Caco-2 (cell line): Measurements from ENCODE around the gene DAB1. TPM values are rescaled to one million over a fixed set of nuclear protein-coding genes. Genes with fewer than 3 reads are reported as not detected.

Experiments used
- BruUV-seq: library from RNA; stranded (reverse); fragments of 400-500 nt; replicated peaks from 2 replicates; lab custom pipeline; 2021; lab: Mats Ljungman, UMichigan
- CTCF ChIA-PET: fragments of 300-600 bp; sonication (Branson Sonifier 250); formaldehyde crosslinking; loops from one replicate; lab custom pipeline; 2022; ENCODE audit warnings: antibody characterized with exemption; lab: Charles Lee
- POLR2A ChIA-PET: fragments of 300-600 bp; sonication (Branson Sonifier 250); formaldehyde crosslinking; loops from one replicate; lab custom pipeline; 2022; ENCODE audit warnings: antibody characterized with exemption; lab: Charles Lee
- DNase-seq, 2 experiments: peaks; one replicate each; pipeline versions ENCODE4 v3.0.0 to v3.0.0-alpha.2; 2020 to 2022
- H3K27me3 ChIP-seq: replicated peaks from 2 replicates; pipeline ENCODE4 v1.6.0; 2011; ENCODE audit warnings: low read length; ENCODE audit not compliant: control insufficient read depth, insufficient read depth
- H3K36me3 ChIP-seq: 2 replicates; pipeline ENCODE4 v1.5.1; 2011; ENCODE audit warnings: low read length; ENCODE audit not compliant: control insufficient read depth, insufficient read depth
- H3K4me1 ChIP-seq: fragments of 250-450 bp; sonication (Bioruptor Pico); 2 replicates; pipeline ENCODE4 v1.5.1; 2020; ENCODE audit warnings: mild to moderate bottlenecking
- H3K4me3 ChIP-seq: 2 replicates; pipeline ENCODE4 v1.5.1; 2011; ENCODE audit warnings: low read depth, mild to moderate bottlenecking, control low read depth, low read length
- H3K9me3 ChIP-seq: fragments of 250-450 bp; sonication (Bioruptor Pico); 2 replicates; pipeline ENCODE4 v1.5.1; 2020; ENCODE audit warnings: mild to moderate bottlenecking, moderate library complexity
- H3K27ac Mint-ChIP-seq: one replicate; pipeline ENCODE4 v1.8.0; 2022; ENCODE audit warnings: mixed read lengths; ENCODE audit not compliant: unreplicated experiment
- H3K27me3 Mint-ChIP-seq: one replicate; pipeline ENCODE4 v1.8.0; 2022; ENCODE audit warnings: mixed read lengths; ENCODE audit not compliant: insufficient read depth, unreplicated experiment
- H3K36me3 Mint-ChIP-seq: one replicate; pipeline ENCODE4 v1.8.0; 2022; ENCODE audit warnings: mild to moderate bottlenecking, mixed read lengths; ENCODE audit not compliant: insufficient read depth, unreplicated experiment
- H3K4me1 Mint-ChIP-seq: one replicate; pipeline ENCODE4 v1.8.0; 2022; ENCODE audit warnings: low read depth, mixed read lengths; ENCODE audit not compliant: unreplicated experiment
- H3K4me3 Mint-ChIP-seq: one replicate; pipeline ENCODE4 v1.8.0; 2022; ENCODE audit warnings: mild to moderate bottlenecking, moderate library complexity, mixed read lengths; ENCODE audit not compliant: unreplicated experiment
- H3K9me3 Mint-ChIP-seq: one replicate; pipeline ENCODE4 v1.8.0; 2022; ENCODE audit warnings: mixed read lengths; ENCODE audit not compliant: unreplicated experiment
- CTCF ChIP-seq, 2 experiments: fragments of 200-600 bp in 1 of 2; IDR thresholded peaks; 1 replicate in 1 of 2; 2 replicates in 1 of 2; pipeline versions ENCODE4 v1.5.1 to v1.8.0; 2011 to 2022; ENCODE audit warnings: antibody characterized with exemption in 1 of 2, control low read depth in 1 of 2, inconsistent platforms in 1 of 2, low read depth in 1 of 2, low read length in 1 of 2, mild to moderate bottlenecking in 1 of 2, moderate library complexity in 1 of 2; ENCODE audit not compliant: insufficient read depth in 1 of 2, severe bottlenecking in 1 of 2, unreplicated experiment in 1 of 2
- intact Hi-C: fragments of 100-400 bp; cut with micrococcal nuclease; formaldehyde crosslinking; loops from one replicate; pipeline ENCODE4 v1.10.0; 2022; ENCODE audit not compliant: unreplicated experiment
- total RNA-seq: library from RNA; stranded (reverse); gene quantifications from 2 replicates; pipeline ENCODE4 v1.2.3, GENCODE V29; 2022

Gene DAB1
- total RNA-seq, 1 experiment from 2014 or later = 0.32 TPM

GRCh38 chr1:57381871-57382270, 42.0 kb downstream of the DAB1 start:
- Histone ChIP-seq H3K4me1 (no peaks in the 10 kb centered on the region), H3K4me3 (no peak overlapping the region), H3K27me3 (no peaks in the 10 kb centered on the region), H3K9me3 (no peaks in the 10 kb centered on the region), H3K36me3 (no peaks in the 10 kb centered on the region)
- H3K27ac Mint-ChIP-seq = no peak overlapping the region
- H3K9me3 Mint-ChIP-seq = no peaks in the 10 kb centered on the region
- no peak overlapping the region for H3K4me3 Mint-ChIP-seq
- POLR2A ChIA-PET = no interaction called here
- H3K36me3 Mint-ChIP-seq = no peaks in the 10 kb centered on the region
- intact Hi-C loops = no loop called here
- no peaks in the 10 kb centered on the region for H3K27me3 Mint-ChIP-seq
- DNase-seq = no peak
- no TSS peak for BruUV-seq
- CTCF ChIA-PET = no interaction called here
- no peak for TF ChIP-seq CTCF (IDR thresholded peaks at IDR 0.05; ENCODE audit: insufficient read depth in 1 of 2, low read depth in 1 of 2, low read length in 1 of 2, severe bottlenecking in 1 of 2, unreplicated experiment in 1 of 2)
- H3K4me1 Mint-ChIP-seq = peaks cover 6% of the 10 kb centered on the region

GRCh38 chr1:57381426-57381825, 42.4 kb downstream of the DAB1 start:
- ChIA-PET CTCF (no interaction called here), POLR2A (no interaction called here)
- Mint-ChIP-seq H3K4me3 (no peak overlapping the region), H3K27me3 (no peaks in the 10 kb centered on the region), H3K36me3 (no peaks in the 10 kb centered on the region), H3K27ac (no peak overlapping the region), H3K4me1 (peaks cover 6% of the 10 kb centered on the region), H3K9me3 (no peaks in the 10 kb centered on the region)
- H3K4me3 ChIP-seq = no peak overlapping the region
- no peak for DNase-seq
- H3K36me3 ChIP-seq = no peaks in the 10 kb centered on the region
- H3K4me1 ChIP-seq = no peaks in the 10 kb centered on the region
- TF ChIP-seq CTCF (IDR thresholded peaks at IDR 0.05; ENCODE audit: insufficient read depth in 1 of 2, low read depth in 1 of 2, low read length in 1 of 2, severe bottlenecking in 1 of 2, unreplicated experiment in 1 of 2) = no peak
- intact Hi-C loops = no loop called here
- BruUV-seq = no TSS peak
- H3K9me3 ChIP-seq = no peaks in the 10 kb centered on the region
- no peaks in the 10 kb centered on the region for H3K27me3 ChIP-seq

GRCh38 chr1:57380923-57381322, 42.9 kb downstream of the DAB1 start:
- Histone ChIP-seq H3K4me3 (no peak overlapping the region), H3K9me3 (no peaks in the 10 kb centered on the region), H3K4me1 (no peaks in the 10 kb centered on the region), H3K36me3 (no peaks in the 10 kb centered on the region), H3K27me3 (no peaks in the 10 kb centered on the region)
- no peak overlapping the region for H3K4me3 Mint-ChIP-seq
- CTCF ChIA-PET = no interaction called here
- TF ChIP-seq CTCF (IDR thresholded peaks at IDR 0.05; ENCODE audit: insufficient read depth in 1 of 2, low read depth in 1 of 2, low read length in 1 of 2, severe bottlenecking in 1 of 2, unreplicated experiment in 1 of 2) = no peak
- intact Hi-C loops = no loop called here
- no peaks in the 10 kb centered on the region for H3K9me3 Mint-ChIP-seq
- POLR2A ChIA-PET = no interaction called here
- H3K4me1 Mint-ChIP-seq = peaks cover 6% of the 10 kb centered on the region
- DNase-seq = no peak
- H3K27ac Mint-ChIP-seq = no peak overlapping the region
- BruUV-seq = no TSS peak
- H3K27me3 Mint-ChIP-seq = no peaks in the 10 kb centered on the region
- no peaks in the 10 kb centered on the region for H3K36me3 Mint-ChIP-seq
